Body of pancreas (tissue), 4 donors: Measurements from ENCODE around the gene HSPA6.

Source experiments
- CTCF ChIP-seq, 7 experiments: fragments of 450-650 bp in 4 of 7; fragments of 200-600 bp in 3 of 7; sonication (generic) in 3 of 7; IDR thresholded peaks; one replicate each; pipeline ENCODE4 v1.5.1; 2016 to 2019; ENCODE audit warnings: antibody characterized with exemption in 7 of 7
- POLR2A ChIP-seq, 3 donors: fragments of 450-650 bp; IDR thresholded peaks; one replicate each; pipeline ENCODE4 v1.6.1; 2016; ENCODE audit warnings: antibody characterized with exemption in 3 of 3, mild to moderate bottlenecking in 2 of 3

GRCh38 chr1:161484613-161485012 lies 39.7 kb upstream of the HSPA6 start:
- TF ChIP-seq CTCF (IDR thresholded peaks at IDR 0.05) (peak in 1 of 7 experiments; percentile 16), POLR2A (IDR thresholded peaks at IDR 0.05) (no peak)
